Stimulated activated CD4-positive, alpha-beta T cell treated with anti-CD3 and anti-CD28 coated beads, TNF-alpha, amount 100 ng/mL, for 24 hours (primary cell): ENCODE results near the gene OR9A2.

ENCODE experiments used
- DNase-seq, 3 experiments: peaks; one replicate each; pipeline ENCODE4 v3.0.0-alpha.2; 2020; ENCODE audit warnings: low read depth in 3 of 3

The OR9A2 gene

GRCh38 chr7:143027032-143027431, at the start of gene OR9A2:
OR9A2 (minus strand) TSS chr7:143027132; CDS start chr7:143027132, 0 bp downstream.
- no peak for DNase-seq

- no peak for DNase-seq
Observed at GRCh38 chr7:143074141-143074540, 47.2 kb upstream of the OR9A2 start.

- DNase-seq = no peak
Observed at GRCh38 chr7:143073556-143073955, 46.6 kb upstream of the OR9A2 start.

GRCh38 chr7:143069912-143070500, 43.1 kb upstream of the OR9A2 start:
- no peak for DNase-seq

GRCh38 chr7:143068446-143068845, 41.5 kb upstream of the OR9A2 start:
- DNase-seq = no peak

GRCh38 chr7:143063741-143064140, 36.8 kb upstream of the OR9A2 start:
- DNase-seq = no peak

GRCh38 chr7:143055754-143056153, 28.8 kb upstream of the OR9A2 start:
- no peak for DNase-seq

- DNase-seq = no peak
Observed at GRCh38 chr7:143054621-143055020, 27.7 kb upstream of the OR9A2 start.

GRCh38 chr7:143052041-143052440, 25.1 kb upstream of the OR9A2 start, which contains the start of gene OR6V1:
OR6V1 (plus strand) TSS chr7:143052341; CDS start chr7:143052341, 0 bp downstream.
- no peak for DNase-seq

GRCh38 chr7:143050931-143051330, 24.0 kb upstream of the OR9A2 start:
- no peak for DNase-seq

GRCh38 chr7:143049362-143049761, 22.4 kb upstream of the OR9A2 start:
- DNase-seq = no peak

- DNase-seq = no peak
Observed at GRCh38 chr7:143048827-143049226, 21.9 kb upstream of the OR9A2 start.

GRCh38 chr7:143047326-143047725, 20.4 kb upstream of the OR9A2 start:
- DNase-seq = no peak

GRCh38 chr7:143046426-143046851, 19.5 kb upstream of the OR9A2 start:
- no peak for DNase-seq

GRCh38 chr7:143043391-143043790, 16.5 kb upstream of the OR9A2 start:
- no peak for DNase-seq

GRCh38 chr7:143042790-143043271, 15.9 kb upstream of the OR9A2 start:
- DNase-seq = no peak

GRCh38 chr7:143042159-143042789, 15.3 kb upstream of the OR9A2 start:
- DNase-seq = no peak

GRCh38 chr7:143041346-143041745, 14.4 kb upstream of the OR9A2 start:
- DNase-seq = no peak

GRCh38 chr7:143040209-143040715, 13.3 kb upstream of the OR9A2 start:
- no peak for DNase-seq

GRCh38 chr7:143038635-143039034, 11.7 kb upstream of the OR9A2 start:
- no peak for DNase-seq

GRCh38 chr7:143027683-143028082, 751 bp upstream of the OR9A2 start:
- no peak for DNase-seq

- no peak for DNase-seq
Observed at GRCh38 chr7:143025371-143025770, 1.6 kb downstream of the OR9A2 start.

- no peak for DNase-seq
Observed at GRCh38 chr7:143023047-143023446, 3.9 kb downstream of the OR9A2 start.
